Lung (tissue), 12 donors: ENCODE data around the gene OR2M5. TPM values are rescaled to one million over a fixed set of nuclear protein-coding genes. Genes with fewer than 3 reads are reported as not detected.

Source experiments
- ATAC-seq: fragments of 200-7000 bp; cut with Tn5 transposase; one replicate; pipeline ENCODE4 v1.9.1; 2020; ENCODE audit warnings: moderate number of reproducible peaks; ENCODE audit not compliant: insufficient read depth, low FRiP score
- DNase-seq, 3 donors: peaks; one replicate each; pipeline ENCODE4 v3.0.0-alpha.2; 2013 to 2017
- H3K27ac ChIP-seq, 2 donors: one replicate each; pipeline ENCODE4 v1.5.1; 2013; ENCODE audit warnings: mild to moderate bottlenecking in 2 of 2, moderate library complexity in 2 of 2, control low read depth in 1 of 2, inconsistent platforms in 1 of 2, low read depth in 1 of 2, low read length in 1 of 2
- H3K27me3 ChIP-seq, 3 donors: one replicate each; pipeline ENCODE4 v1.5.1; 2013; ENCODE audit warnings: low read length in 2 of 3; ENCODE audit not compliant: control insufficient read depth in 3 of 3, insufficient read depth in 3 of 3
- H3K36me3 ChIP-seq, 4 donors: one replicate each; pipeline ENCODE4 v1.5.1; 2013; ENCODE audit warnings: low read length in 4 of 4, mild to moderate bottlenecking in 1 of 4, moderate library complexity in 1 of 4; ENCODE audit not compliant: control insufficient read depth in 4 of 4, insufficient read depth in 4 of 4
- H3K4me1 ChIP-seq, 5 donors: one replicate each; pipeline ENCODE4 v1.5.1; 2013; ENCODE audit warnings: low read length in 5 of 5, mild to moderate bottlenecking in 2 of 5, moderate library complexity in 1 of 5; ENCODE audit not compliant: control insufficient read depth in 5 of 5, insufficient read depth in 5 of 5
- H3K4me3 ChIP-seq: one replicate; pipeline ENCODE4 v1.5.1; 2013; ENCODE audit warnings: mild to moderate bottlenecking, control low read depth, moderate library complexity
- H3K9ac ChIP-seq, 2 donors: one replicate each; pipeline ENCODE4 v1.5.1; 2013; ENCODE audit warnings: low read length in 2 of 2, control low read depth in 1 of 2; ENCODE audit not compliant: insufficient read depth in 1 of 2
- H3K9me3 ChIP-seq, 4 donors: one replicate each; pipeline ENCODE4 v1.5.1; 2013; ENCODE audit warnings: low read length in 3 of 4, mild to moderate bottlenecking in 1 of 4, moderate library complexity in 1 of 4; ENCODE audit not compliant: control insufficient read depth in 4 of 4, insufficient read depth in 3 of 4
- CTCF ChIP-seq: IDR thresholded peaks from 2 replicates; pipeline ENCODE4 v1.5.1; 2012; ENCODE audit warnings: mild to moderate bottlenecking; ENCODE audit errors: control extremely low read depth, extremely low read depth
- WGBS, 2 donors: extraction: QIAGEN DNeasy Blood & Tissue Kit; methylation state at CpG; one replicate each; pipeline ENCODE4 v1.1.7; 2013; 5-methylcytosine and 5-hydroxymethylcytosine counted together
- polyA plus RNA-seq, 2 donors: library from polyadenylated mRNA; stranded (reverse); fragments of 200-250 nt; gene quantifications; one replicate each; pipeline ENCODE4 v1.2.1, GENCODE V29; 2013
- total RNA-seq, 2 donors: library from RNA; depleted of rRNA in 1 of 2; stranded (reverse); fragments of >200 nt in 1 of 2; gene quantifications; one replicate each; pipeline ENCODE4 v1.2.1, GENCODE V29; 2014 to 2021
- donor health status: control.
- donor health status: control.
- donor health status: Bipolar disorder and iron deficiency.
- donor health status: healthy.
- donor health status: DM: yes; HTN: yes; CAD: no.

OR2M5 gene
- total and polyA plus RNA-seq, 4 donors, result not detected

- Histone ChIP-seq H3K9me3 (peaks cover 0 to 6% (median 2%) of the 10 kb centered on the region in 4 donors), H3K36me3 (no peaks in the 10 kb centered on the region), H3K27me3 (no peaks in the 10 kb centered on the region), H3K4me3 (no peak overlapping the region), H3K27ac (no peak overlapping the region), H3K4me1 (no peaks in the 10 kb centered on the region), H3K9ac (no peak overlapping the region)
- no peak for TF ChIP-seq CTCF
- DNase-seq (no peak), ATAC-seq (no peak)
- 72 to 75% methylated on average over 7 of the region's 7 CpGs for WGBS, 2 donors
Measured at GRCh38 chr1:248183996-248184395, 39.0 kb downstream of the OR2M5 start.

DNA sequence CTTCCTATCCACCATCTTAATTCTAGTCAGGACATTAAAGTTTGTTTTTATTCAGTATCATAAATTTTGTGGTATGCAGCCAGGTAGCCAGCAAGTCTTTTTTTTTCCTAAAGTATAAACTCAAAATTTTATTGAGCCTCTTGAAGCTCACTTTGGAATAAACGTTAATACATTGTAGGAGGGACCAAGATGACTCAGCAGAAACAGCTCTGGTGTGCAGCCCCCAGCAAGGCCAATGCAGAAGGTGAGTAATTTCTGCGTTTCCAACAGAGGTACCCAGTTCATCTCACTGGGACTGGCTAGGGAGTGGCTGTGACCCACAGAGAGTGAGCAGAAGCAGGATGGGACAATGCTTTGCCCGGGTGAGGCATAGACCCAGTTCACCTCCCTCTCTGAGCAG, 42.4 kb downstream of the OR2M5 start:
- TF ChIP-seq CTCF, result no peak
- ATAC-seq (no peak), DNase-seq (no peak)
- Histone ChIP-seq H3K27ac (no peak overlapping the region), H3K36me3 (no peaks in the 10 kb centered on the region), H3K27me3 (no peaks in the 10 kb centered on the region), H3K9me3 (peaks cover 0 to 4% (median 1%) of the 10 kb centered on the region in 4 donors), H3K9ac (no peak overlapping the region), H3K4me1 (no peaks in the 10 kb centered on the region), H3K4me3 (no peak overlapping the region)
- 66 to 70% methylated on average over 3 of the region's 3 CpGs for WGBS, 2 donors

GRCh38 chr1:248189026-248189425, 44.1 kb downstream of the OR2M5 start:
- H3K9me3 ChIP-seq, result peaks cover 0 to 5% (median 3%) of the 10 kb centered on the region in 4 donors
- no peak for TF ChIP-seq CTCF
- no peaks in the 10 kb centered on the region for H3K36me3 ChIP-seq
- no peak overlapping the region for H3K27ac ChIP-seq
- no peak overlapping the region for H3K9ac ChIP-seq
- H3K27me3 ChIP-seq, result no peaks in the 10 kb centered on the region
- H3K4me1 ChIP-seq, result no peaks in the 10 kb centered on the region
- 55 to 64% methylated on average over 11 of the region's 11 CpGs for WGBS, 2 donors
- no peak overlapping the region for H3K4me3 ChIP-seq
- no peak for ATAC-seq
- DNase-seq, result no peak

GRCh38 chr1:248194117-248194516, 49.2 kb downstream of the OR2M5 start:
- Histone ChIP-seq H3K27ac (no peak overlapping the region), H3K4me3 (no peak overlapping the region), H3K9ac (no peak overlapping the region), H3K27me3 (no peaks in the 10 kb centered on the region), H3K9me3 (peaks cover 0 to 10% (median 0%) of the 10 kb centered on the region in 4 donors), H3K36me3 (no peaks in the 10 kb centered on the region), H3K4me1 (no peaks in the 10 kb centered on the region)
- ATAC-seq, result no peak
- no peak for DNase-seq
- no peak for TF ChIP-seq CTCF
- 43 to 68% methylated on average over 1 of the region's 1 CpG for WGBS, 2 donors
